ENCODE measurements around the gene SPRED2.

- TF ChIP-seq POLR2A (IDR thresholded peaks at IDR 0.05), result no peak
- no peak for TF ChIP-seq CTCF (IDR thresholded peaks at IDR 0.05)
- TF ChIP-seq POLR2AphosphoS5 (IDR thresholded peaks at IDR 0.05), result no peak
These were observed 18.8 kb downstream of the SPRED2 start for GRCh38 chr2:65413610-65414009.
